Right atrium auricular region (tissue), 2 donors: ENCODE results near the gene CHCHD4. TPM values are rescaled to one million over a fixed set of nuclear protein-coding genes. Genes with fewer than 3 reads are reported as not detected.
A peak's percentile ranks its signal among the peaks of the same experiment; 100 is the strongest.

ENCODE experiments used
- DNase-seq: peaks from one replicate; pipeline ENCODE4 v3.0.0-alpha.2; 2019; ENCODE audit warnings: low spot score
- H3K27ac ChIP-seq, 2 donors: fragments of 200-600 bp; sonication (generic); 1 replicate in 1 of 2; 2 replicates in 1 of 2; pipeline ENCODE4 v1.5.1; 2016 to 2019
- H3K27me3 ChIP-seq, 2 donors: fragments of 200-600 bp; sonication (generic); one replicate each; pipeline versions ENCODE4 v1.5.1 to v1.6.0; 2017 to 2019
- H3K36me3 ChIP-seq: fragments of 200-600 bp; sonication (generic); one replicate; pipeline ENCODE4 v1.5.1; 2016
- H3K4me1 ChIP-seq, 2 donors: fragments of 200-600 bp; sonication (generic); one replicate each; pipeline versions ENCODE4 v1.5.1 to v1.6.0; 2017 to 2019
- H3K4me3 ChIP-seq, 2 donors: fragments of 200-600 bp; sonication (generic); 1 replicate in 1 of 2; 2 replicates in 1 of 2; pipeline ENCODE4 v1.5.1; 2017 to 2019; ENCODE audit warnings: mild to moderate bottlenecking in 1 of 2, moderate library complexity in 1 of 2
- H3K9me3 ChIP-seq, 2 donors: fragments of 200-600 bp; sonication (generic); one replicate each; pipeline ENCODE4 v1.5.1; 2019
- total RNA-seq, 2 donors: library from RNA; depleted of rRNA; stranded (reverse); fragments of >200 nt; gene quantifications; one replicate each; pipeline ENCODE4 v1.1.0, GENCODE V29; 2016
- TF ChIP-seq, protein P1 (sequence below), 2 donors: fragments of 200-600 bp; sonication (generic); IDR thresholded peaks; one replicate each; pipeline ENCODE4 v1.5.1; 2019; ENCODE audit warnings: antibody characterized with exemption in 2 of 2

The CHCHD4 gene
- total RNA-seq, 2 donors from 2014 or later, result 24.3 to 32.3 TPM

DNA sequence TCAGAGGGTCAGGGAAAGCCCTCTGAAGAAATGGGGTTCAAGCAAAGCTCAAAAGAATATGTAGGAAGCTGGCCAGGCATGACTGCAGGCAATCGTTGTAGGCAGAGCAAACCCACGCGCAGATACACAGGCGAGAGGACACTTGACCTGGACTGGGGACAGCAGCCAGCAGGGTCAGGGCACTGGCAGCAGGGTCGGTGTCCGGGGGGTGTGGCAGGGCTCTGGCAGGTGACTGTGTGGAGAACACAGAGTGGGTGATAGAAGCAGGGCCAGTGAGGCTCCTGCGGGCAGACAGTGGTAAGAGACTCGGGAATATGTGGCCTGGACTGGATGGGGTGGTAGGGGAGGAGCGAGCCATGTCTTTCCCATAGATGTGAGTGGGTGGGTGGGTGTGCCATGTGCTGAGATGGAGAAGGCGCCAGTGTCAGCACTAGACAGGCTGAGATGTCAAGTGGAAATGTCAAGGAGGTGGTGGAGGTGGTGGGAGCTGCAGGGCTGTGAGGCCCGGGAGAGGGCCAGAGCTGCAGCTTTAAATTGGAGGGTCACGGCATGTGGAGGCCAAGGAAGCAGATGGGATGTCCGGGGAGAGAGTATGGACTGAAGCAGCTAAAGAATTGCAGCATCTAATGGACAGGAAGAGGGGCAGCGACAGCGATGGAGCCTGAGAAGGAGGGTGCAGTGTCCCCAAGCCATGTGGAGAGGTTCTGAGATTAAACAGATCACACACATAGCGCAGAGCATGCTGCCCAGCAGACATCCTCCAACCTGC, 13.6 kb upstream of the CHCHD4 start:
- no peaks in the 10 kb centered on the region for H3K27me3 ChIP-seq
- peak overlapping the region; percentile 19 to 81 for H3K27ac ChIP-seq
- H3K36me3 ChIP-seq, result peaks cover 77% of the 10 kb centered on the region
- no peaks in the 10 kb centered on the region for H3K9me3 ChIP-seq
- no peak for DNase-seq
- peaks cover 0 to 54% of the 10 kb centered on the region in 2 donors for H3K4me1 ChIP-seq
- H3K4me3 ChIP-seq, result no peak overlapping the region
- TF ChIP-seq, protein P1, sequence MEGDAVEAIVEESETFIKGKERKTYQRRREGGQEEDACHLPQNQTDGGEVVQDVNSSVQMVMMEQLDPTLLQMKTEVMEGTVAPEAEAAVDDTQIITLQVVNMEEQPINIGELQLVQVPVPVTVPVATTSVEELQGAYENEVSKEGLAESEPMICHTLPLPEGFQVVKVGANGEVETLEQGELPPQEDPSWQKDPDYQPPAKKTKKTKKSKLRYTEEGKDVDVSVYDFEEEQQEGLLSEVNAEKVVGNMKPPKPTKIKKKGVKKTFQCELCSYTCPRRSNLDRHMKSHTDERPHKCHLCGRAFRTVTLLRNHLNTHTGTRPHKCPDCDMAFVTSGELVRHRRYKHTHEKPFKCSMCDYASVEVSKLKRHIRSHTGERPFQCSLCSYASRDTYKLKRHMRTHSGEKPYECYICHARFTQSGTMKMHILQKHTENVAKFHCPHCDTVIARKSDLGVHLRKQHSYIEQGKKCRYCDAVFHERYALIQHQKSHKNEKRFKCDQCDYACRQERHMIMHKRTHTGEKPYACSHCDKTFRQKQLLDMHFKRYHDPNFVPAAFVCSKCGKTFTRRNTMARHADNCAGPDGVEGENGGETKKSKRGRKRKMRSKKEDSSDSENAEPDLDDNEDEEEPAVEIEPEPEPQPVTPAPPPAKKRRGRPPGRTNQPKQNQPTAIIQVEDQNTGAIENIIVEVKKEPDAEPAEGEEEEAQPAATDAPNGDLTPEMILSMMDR (IDR thresholded peaks at IDR 0.05), result no peak

DNA sequence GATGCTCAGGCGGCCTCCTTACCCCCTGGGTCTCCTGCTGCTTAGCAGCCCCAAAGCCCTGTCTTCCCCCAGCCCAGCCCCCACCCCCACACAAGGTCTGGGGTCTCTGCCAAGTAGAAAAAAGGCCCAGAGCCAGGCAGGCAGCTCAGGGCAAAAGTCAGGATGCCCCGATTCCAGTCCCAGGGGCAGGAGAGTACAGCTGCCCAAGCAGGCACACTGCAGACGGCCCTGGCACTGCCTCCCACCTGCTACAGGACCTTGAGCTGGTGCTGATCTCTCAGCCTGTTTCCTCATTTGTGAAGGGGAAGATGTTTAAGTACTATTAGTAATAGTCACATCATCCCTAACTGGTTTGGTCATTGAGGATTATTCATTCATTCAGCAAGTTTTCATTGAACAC, 12.8 kb upstream of the CHCHD4 start:
- Histone ChIP-seq H3K27ac (peak overlapping the region; percentile 9 to 81), H3K4me3 (no peak overlapping the region), H3K36me3 (peaks cover 83% of the 10 kb centered on the region), H3K27me3 (no peaks in the 10 kb centered on the region), H3K4me1 (peaks cover 0 to 45% of the 10 kb centered on the region in 2 donors), H3K9me3 (no peaks in the 10 kb centered on the region)
- no peak for DNase-seq
- TF ChIP-seq, protein P1 (IDR thresholded peaks at IDR 0.05), result no peak

DNA sequence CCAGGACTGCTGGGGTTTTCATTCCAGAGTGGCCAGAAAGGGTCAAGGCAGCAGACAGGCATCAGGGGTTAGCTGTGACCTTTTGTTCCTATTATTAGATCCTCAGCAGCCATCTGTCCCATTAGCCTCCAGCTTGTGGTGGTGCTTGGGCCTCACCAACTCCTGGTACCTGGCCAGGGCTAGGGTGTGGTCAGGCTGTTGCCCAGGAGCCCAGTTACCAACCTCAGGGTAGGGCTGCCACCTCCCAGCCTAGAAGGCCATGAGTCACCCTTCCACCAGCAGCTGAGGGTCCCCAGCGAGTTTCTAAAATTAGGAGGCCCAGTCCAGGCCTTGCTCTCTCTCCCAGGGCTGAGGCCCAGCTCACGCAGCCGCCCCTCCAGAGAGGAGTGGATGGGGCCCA, 12.3 kb upstream of the CHCHD4 start:
- TF ChIP-seq, protein P1 (IDR thresholded peaks at IDR 0.05), result no peak
- Histone ChIP-seq H3K9me3 (no peaks in the 10 kb centered on the region), H3K36me3 (peaks cover 83% of the 10 kb centered on the region), H3K27me3 (no peaks in the 10 kb centered on the region), H3K27ac (peak overlapping the region; percentile 9 to 81), H3K4me3 (no peak overlapping the region), H3K4me1 (peaks cover 0 to 41% of the 10 kb centered on the region in 2 donors)
- no peak for DNase-seq

- H3K4me3 ChIP-seq, result no peak overlapping the region
- H3K27ac ChIP-seq, result no peak overlapping the region
- no peaks in the 10 kb centered on the region for H3K9me3 ChIP-seq
- peaks cover 0 to 27% of the 10 kb centered on the region in 2 donors for H3K4me1 ChIP-seq
- no peaks in the 10 kb centered on the region for H3K27me3 ChIP-seq
- DNase-seq, result no peak
- TF ChIP-seq, protein P1 (IDR thresholded peaks at IDR 0.05), result no peak
- H3K36me3 ChIP-seq, result peaks cover 94% of the 10 kb centered on the region
Observed at GRCh38 chr3:14135581-14135980, 10.9 kb upstream of the CHCHD4 start.

DNA sequence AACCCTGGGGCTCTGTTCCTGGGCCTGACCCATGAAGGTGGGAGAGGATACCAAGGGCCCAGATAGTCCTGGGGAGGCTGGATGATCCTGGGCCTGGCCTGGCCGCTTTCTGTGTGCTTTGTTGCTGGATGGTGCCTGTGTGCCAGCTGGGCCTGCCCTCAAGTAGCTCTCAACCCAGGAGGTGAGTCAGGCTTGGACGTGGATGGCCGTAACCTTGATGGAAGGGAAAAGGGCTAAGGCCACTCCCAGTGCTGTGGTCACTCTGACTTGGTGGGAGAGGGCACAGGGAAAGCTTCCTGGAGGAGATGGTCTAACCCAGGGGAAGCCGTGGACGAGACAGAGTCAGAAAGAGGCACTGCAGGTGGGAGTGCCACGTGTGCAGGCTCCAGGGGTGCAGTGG, 9.6 kb upstream of the CHCHD4 start:
- TF ChIP-seq, protein P1 (IDR thresholded peaks at IDR 0.05), result no peak
- H3K27me3 ChIP-seq, result no peaks in the 10 kb centered on the region
- DNase-seq, result no peak
- H3K27ac ChIP-seq, result no peak overlapping the region
- H3K36me3 ChIP-seq, result peaks cover 95% of the 10 kb centered on the region
- peaks cover 0 to 23% of the 10 kb centered on the region in 2 donors for H3K4me1 ChIP-seq
- H3K9me3 ChIP-seq, result no peaks in the 10 kb centered on the region
- no peak overlapping the region for H3K4me3 ChIP-seq
